ENCODE results near the gene MSI2.
"Not testable (repeated sequence)": the region's sequence is repeated elsewhere in the genome, so short reads cannot be mapped to it uniquely, and the experiment has no call there.

Gene MSI2

DNA sequence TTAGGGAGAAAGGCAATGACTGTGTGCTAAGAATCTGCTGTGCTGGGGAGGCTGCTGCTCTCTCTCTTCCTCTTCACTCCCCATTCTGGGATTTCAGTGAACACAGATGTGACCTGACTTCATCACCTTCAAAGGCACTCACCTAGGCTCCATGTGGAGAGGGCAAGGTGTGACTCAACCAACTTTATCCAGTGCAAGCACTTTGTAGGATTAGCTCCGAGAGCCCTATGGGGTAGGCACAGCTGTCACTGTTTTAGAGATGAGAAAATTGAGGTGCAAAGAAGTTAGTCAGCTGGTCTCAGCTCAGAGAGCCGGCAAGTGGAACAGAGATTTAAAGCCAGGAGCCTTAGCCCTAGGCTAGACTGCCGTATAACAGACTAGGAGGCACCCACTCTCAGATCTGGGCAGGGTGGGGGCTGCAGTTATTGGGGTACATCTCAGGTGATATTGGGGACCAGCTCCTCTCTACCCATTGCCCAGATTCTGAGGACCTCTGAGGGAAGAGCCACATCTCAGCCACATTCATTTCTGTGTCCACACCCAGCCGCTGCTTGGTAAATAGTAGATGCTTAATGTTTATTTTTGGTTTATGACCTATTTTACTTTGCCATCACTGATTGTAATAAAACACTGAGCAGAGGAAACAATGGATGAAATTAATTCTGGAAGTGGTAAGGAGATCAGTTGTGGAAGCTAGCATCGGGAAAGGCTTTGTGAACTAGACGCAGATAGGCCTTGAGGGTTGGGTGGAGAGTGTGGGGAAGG, 350.0 kb downstream of the MSI2 start:
- DNase-seq (ENCODE audit: low read depth in 1 of 2, low spot score in 1 of 2), result no peak

GRCh38 chr17:57607553-57608120, 351.3 kb downstream of the MSI2 start:
- DNase-seq (ENCODE audit: low read depth in 1 of 2, low spot score in 1 of 2), result no peak

DNA sequence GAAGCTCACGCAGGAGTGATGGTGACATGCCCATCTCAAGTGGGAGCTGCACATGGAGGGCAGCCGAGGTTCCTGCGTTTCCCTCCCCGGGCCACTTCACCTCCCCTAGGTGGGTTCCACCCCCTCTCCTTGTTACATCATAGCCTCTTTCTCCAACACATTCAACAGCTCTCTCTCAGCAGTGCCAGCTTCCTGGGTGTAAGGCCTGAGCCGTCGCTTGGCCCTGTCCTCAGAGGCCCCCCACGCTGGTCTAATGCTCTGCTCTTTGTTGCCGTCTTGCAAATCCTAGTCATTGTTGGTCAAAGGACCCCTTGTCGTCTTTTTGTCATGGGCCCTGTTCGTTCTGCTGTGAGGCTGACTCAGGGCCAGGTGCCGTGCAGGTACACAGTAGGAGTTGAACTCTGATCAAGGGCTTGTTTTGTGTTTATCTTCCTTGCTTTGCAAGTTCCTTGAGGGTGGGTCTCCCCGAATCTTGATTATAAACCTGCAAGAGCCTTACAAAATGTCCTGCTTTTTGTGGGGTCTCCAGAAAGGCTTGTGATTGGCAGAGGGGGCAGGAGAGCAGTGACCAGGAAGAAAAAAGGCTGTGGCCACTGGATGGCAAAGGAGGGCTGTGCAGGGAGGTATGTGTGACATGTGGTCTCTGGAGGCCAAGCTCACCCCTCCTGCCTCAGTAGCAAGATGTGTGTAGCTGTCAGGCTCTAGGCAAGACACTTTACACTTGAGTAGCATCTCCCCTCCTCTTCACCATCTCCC, 352.2 kb downstream of the MSI2 start:
- DNase-seq (ENCODE audit: low read depth in 1 of 2, low spot score in 1 of 2), result no peak

GRCh38 chr17:57609125-57609877, 353.0 kb downstream of the MSI2 start:
- DNase-seq (ENCODE audit: low read depth in 1 of 2, low spot score in 1 of 2), result no peak

- no peak for DNase-seq (ENCODE audit: low read depth in 1 of 2, low spot score in 1 of 2)
Measured at GRCh38 chr17:57609878-57610270, 353.6 kb downstream of the MSI2 start.

DNA sequence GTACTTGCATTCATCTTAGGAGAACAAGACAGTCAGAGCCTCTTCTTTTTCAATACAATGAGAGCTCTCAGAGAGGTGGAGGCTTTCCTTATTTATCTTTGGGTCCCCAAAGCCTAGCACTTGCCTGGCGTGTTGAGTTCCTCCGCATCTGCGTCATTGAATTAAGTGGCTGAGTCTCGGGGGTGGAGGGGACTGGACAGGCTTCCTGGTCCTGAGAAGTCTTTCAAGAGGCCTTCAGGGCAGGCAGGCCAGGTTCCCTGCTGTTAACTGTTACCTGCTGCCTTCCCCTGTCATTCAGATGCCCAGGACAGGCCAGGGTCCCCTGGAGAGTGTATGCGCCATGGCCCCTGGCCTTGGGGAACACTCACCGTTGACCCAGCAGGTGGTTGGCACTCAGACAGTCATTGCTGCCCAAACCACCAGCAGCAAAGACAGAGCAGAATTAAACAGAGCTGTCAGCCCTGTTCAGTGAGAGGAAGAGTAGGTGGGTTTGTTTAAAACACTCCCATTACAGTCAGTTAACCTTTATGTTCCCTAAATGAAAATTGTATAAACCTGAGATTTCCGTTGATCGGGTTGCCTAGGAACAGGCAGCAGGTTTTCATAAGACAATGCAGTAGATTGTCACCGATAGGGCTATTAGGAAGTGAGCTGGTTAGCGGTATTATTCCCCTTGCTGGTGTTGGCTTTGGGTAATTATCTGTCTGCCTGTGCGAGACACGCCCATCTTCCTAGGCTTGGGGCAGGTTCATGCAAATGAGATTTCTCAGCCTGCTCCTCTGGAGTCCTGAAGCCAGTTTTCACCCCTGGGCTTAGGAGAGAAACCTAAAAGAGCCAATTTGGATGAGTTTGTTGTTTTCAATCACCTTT, 356.1 kb downstream of the MSI2 start:
- DNase-seq (ENCODE audit: low read depth in 1 of 2, low spot score in 1 of 2), result no peak

DNA sequence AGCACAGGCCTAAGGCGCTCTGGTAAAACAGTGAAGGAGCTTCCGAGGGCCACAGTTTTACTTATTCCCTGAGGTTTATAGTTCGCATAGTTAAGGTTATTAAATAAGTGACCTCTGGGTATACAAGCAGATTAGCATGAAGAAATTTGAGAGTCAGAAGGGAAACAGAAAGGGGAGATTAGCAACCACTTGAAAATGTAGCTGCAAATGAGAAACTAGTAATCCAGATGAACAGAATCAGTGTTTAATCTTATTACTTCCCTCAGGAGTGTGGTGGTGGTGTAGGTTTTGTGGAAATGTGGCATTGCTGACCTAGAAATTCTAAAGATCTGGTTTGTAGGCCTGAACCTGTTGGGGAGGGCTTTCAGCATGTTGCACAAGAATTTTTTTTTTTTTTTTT, 358.4 kb downstream of the MSI2 start:
- DNase-seq (ENCODE audit: low read depth in 1 of 2, low spot score in 1 of 2), result no peak

- no peak for DNase-seq (ENCODE audit: low read depth in 1 of 2, low spot score in 1 of 2)
Measured at GRCh38 chr17:57615836-57616757, 359.8 kb downstream of the MSI2 start.

- DNase-seq (ENCODE audit: low read depth in 1 of 2, low spot score in 1 of 2), result no peak
Measured at GRCh38 chr17:57617218-57617617, 360.9 kb downstream of the MSI2 start.

GRCh38 chr17:57619061-57619937, 363.0 kb downstream of the MSI2 start:
- no peak for DNase-seq (ENCODE audit: low read depth in 1 of 2, low spot score in 1 of 2)

DNA sequence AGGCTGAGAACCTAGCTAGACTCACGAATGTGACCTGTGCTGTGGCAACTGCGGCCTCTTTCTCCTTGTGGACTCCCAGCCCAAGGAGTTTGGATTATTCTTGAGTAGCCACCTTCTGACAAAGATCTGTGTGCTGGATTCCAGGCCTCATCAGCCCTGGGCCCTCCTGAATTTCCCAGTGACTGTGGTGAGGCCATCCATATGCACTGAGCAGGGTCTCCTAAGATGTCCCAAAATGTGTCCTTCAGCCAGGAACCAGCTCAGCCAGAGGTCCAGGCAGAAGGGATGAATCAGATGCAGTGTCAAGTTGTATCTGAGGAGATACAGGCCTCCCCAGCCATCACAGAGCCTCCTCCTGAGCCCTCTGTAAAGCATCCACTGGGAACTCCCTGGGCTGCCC, 364.3 kb downstream of the MSI2 start:
- DNase-seq (ENCODE audit: low read depth in 1 of 2, low spot score in 1 of 2), result no peak

DNA sequence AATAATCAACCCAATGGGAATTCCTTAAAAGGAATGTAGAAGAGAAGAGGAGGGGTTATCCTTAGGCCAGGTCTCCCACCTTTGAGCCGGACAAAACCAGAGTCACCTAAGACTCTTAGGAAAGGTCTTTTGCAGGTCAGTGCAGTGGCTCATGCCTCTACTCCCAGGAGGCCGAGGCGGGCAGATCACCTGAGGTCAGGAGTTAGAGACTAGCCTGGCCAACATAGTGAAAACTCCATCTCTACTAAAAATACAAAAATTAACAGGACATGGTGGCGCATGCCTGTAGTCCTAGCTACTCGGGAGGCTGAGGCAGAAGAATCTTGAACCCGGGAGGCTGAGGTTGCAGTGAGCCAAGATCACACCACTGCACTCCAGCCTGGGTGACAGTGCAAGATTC, 365.5 kb downstream of the MSI2 start:
- DNase-seq (ENCODE audit: low read depth in 1 of 2, low spot score in 1 of 2), result not testable (repeated sequence)

- no peak for DNase-seq (ENCODE audit: low read depth in 1 of 2, low spot score in 1 of 2)
Measured at GRCh38 chr17:57622306-57622682, 366.0 kb downstream of the MSI2 start.

GRCh38 chr17:57622683-57623433, 366.5 kb downstream of the MSI2 start:
- no peak for DNase-seq (ENCODE audit: low read depth in 1 of 2, low spot score in 1 of 2)

GRCh38 chr17:57623620-57624019, 367.3 kb downstream of the MSI2 start:
- DNase-seq (ENCODE audit: low read depth in 1 of 2, low spot score in 1 of 2), result no peak

- no peak for DNase-seq (ENCODE audit: low read depth in 1 of 2, low spot score in 1 of 2)
Measured at GRCh38 chr17:57624386-57624785, 368.1 kb downstream of the MSI2 start.

DNA sequence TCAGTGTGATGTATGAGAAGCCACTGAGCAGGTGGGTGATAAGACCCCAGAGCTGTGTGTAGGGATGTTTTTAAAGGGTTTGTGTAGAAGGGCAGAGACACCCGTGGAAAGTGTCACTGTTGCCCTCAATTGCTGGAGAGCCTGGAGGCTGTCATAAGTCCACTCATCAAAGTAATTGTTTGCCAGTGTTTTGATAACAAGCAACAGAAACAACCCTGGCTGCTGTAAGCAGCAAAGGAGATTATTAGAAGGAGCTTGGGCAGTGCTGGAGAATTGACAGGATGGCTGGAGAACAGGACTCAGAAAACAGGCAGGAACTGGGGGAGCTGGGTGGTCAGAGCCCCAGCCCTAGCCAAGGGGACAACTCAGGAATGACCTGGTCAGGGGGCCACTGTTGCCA, 369.2 kb downstream of the MSI2 start:
- DNase-seq (ENCODE audit: low read depth in 1 of 2, low spot score in 1 of 2), result no peak

- DNase-seq (ENCODE audit: low read depth in 1 of 2, low spot score in 1 of 2), result no peak
Measured at GRCh38 chr17:57625957-57626356, 369.6 kb downstream of the MSI2 start.

Data from stimulated activated CD4-positive, alpha-beta T cell treated with anti-CD3 and anti-CD28 coated beads, Interleukin-15, amount 100 ng/mL, for 1 hour (primary cell).